Left lung (tissue), 10 donors: ENCODE data around the gene CACNA1H. TPM values are rescaled to one million over a fixed set of nuclear protein-coding genes. Genes with fewer than 3 reads are reported as not detected.

Source experiments
- ATAC-seq: fragments of 200-7000 bp; cut with Tn5 transposase; one replicate; pipeline ENCODE4 v1.9.1; 2020; ENCODE audit warnings: moderate library complexity
- DNase-seq, 4 donors: peaks; one replicate each; pipeline ENCODE4 v3.0.0-alpha.2; 2013 to 2020
- H3K27ac ChIP-seq, 2 donors: fragments of 200-600 bp; sonication (generic) in 1 of 2; one replicate each; pipeline versions ENCODE4 v1.5.0 to v1.8.0; 2020 to 2021
- H3K27me3 ChIP-seq, 2 donors: fragments of 200-600 bp; sonication (generic) in 1 of 2; one replicate each; pipeline versions ENCODE4 v1.5.0 to v1.8.0; 2020 to 2021
- H3K36me3 ChIP-seq, 2 donors: fragments of 200-600 bp; sonication (generic) in 1 of 2; one replicate each; pipeline versions ENCODE4 v1.5.0 to v1.8.0; 2020 to 2021
- H3K4me1 ChIP-seq, 2 donors: fragments of 200-600 bp; one replicate each; pipeline ENCODE4 v1.8.0; 2021
- H3K4me3 ChIP-seq, 2 donors: fragments of 200-600 bp; sonication (generic) in 1 of 2; one replicate each; pipeline versions ENCODE4 v1.5.0 to v1.8.0; 2020 to 2021; ENCODE audit warnings: mild to moderate bottlenecking in 1 of 2
- H3K9me3 ChIP-seq, 2 donors: fragments of 200-600 bp; sonication (generic) in 1 of 2; one replicate each; pipeline versions ENCODE4 v1.5.0 to v1.8.0; 2020 to 2021
- CTCF ChIP-seq, 2 donors: fragments of 200-600 bp; sonication (generic) in 1 of 2; IDR thresholded peaks; one replicate each; pipeline versions ENCODE4 v1.5.0 to v1.8.0; 2021; ENCODE audit warnings: antibody characterized with exemption in 2 of 2
- intact Hi-C, 2 donors: fragments of 100-400 bp; cut with DNase I; formaldehyde crosslinking; loops; one replicate each; pipeline versions ENCODE4 v1.11.2 to v1.14.2; 2022
- polyA plus RNA-seq, 6 donors: library from polyadenylated mRNA; unstranded; fragments of 120-200 nt; gene quantifications; one replicate each; pipeline ENCODE4 v1.2.1, GENCODE V29; 2013; ENCODE audit not compliant: insufficient read length in 6 of 6
- total RNA-seq, 2 donors: library from RNA; stranded (reverse); fragmentation: NEBNext Ultra II Directional; extraction: Animal tissue kit (Norgen Biotek cat#: 25700); gene quantifications; one replicate each; pipeline ENCODE4 v1.2.1, GENCODE V29; 2021
- donor health status: DM: no; HTN: yes; CAD: no.
- donor health status: DM: no; HTN: no; CAD: no.

The CACNA1H gene
- total and polyA plus RNA-seq, 8 donors: 3.4 to 14.0 (median 7.1) TPM

GRCh38 chr16:1134776-1135458 lies 18.0 kb upstream of the CACNA1H start:
- Histone ChIP-seq H3K4me1 (no peaks in the 10 kb centered on the region), H3K36me3 (no peaks in the 10 kb centered on the region), H3K9me3 (no peaks in the 10 kb centered on the region), H3K27me3 (peaks cover 0 to 70% of the 10 kb centered on the region in 2 donors), H3K27ac (no peak overlapping the region), H3K4me3 (no peak overlapping the region)
- ATAC-seq (no peak), DNase-seq (no peak)
- no peak for TF ChIP-seq CTCF (IDR thresholded peaks at IDR 0.05)
- intact Hi-C loops: no loop called here

- TF ChIP-seq CTCF (IDR thresholded peaks at IDR 0.05): no peak
- Histone ChIP-seq H3K4me1 (no peaks in the 10 kb centered on the region), H3K9me3 (no peaks in the 10 kb centered on the region), H3K27ac (no peak overlapping the region), H3K36me3 (no peaks in the 10 kb centered on the region), H3K4me3 (no peak overlapping the region), H3K27me3 (peaks cover 0 to 70% of the 10 kb centered on the region in 2 donors)
- intact Hi-C loops: no loop called here
- ATAC-seq (no peak), DNase-seq (no peak)
Observed at GRCh38 chr16:1135459-1135825, 17.5 kb upstream of the CACNA1H start.

GRCh38 chr16:1137604-1138003 lies 15.3 kb upstream of the CACNA1H start:
- Histone ChIP-seq H3K27me3 (peaks cover 0 to 76% of the 10 kb centered on the region in 2 donors), H3K36me3 (no peaks in the 10 kb centered on the region), H3K9me3 (no peaks in the 10 kb centered on the region), H3K4me3 (no peak overlapping the region), H3K27ac (no peak overlapping the region), H3K4me1 (no peaks in the 10 kb centered on the region)
- ATAC-seq (no peak), DNase-seq (no peak)
- intact Hi-C loops: no loop called here
- TF ChIP-seq CTCF (IDR thresholded peaks at IDR 0.05): no peak

GRCh38 chr16:1140582-1141162 lies 12.2 kb upstream of the CACNA1H start:
- no peaks in the 10 kb centered on the region for H3K9me3 ChIP-seq
- no peaks in the 10 kb centered on the region for H3K36me3 ChIP-seq
- H3K27ac ChIP-seq: no peak overlapping the region
- ATAC-seq (no peak), DNase-seq (no peak)
- peaks cover 0 to 76% of the 10 kb centered on the region in 2 donors for H3K27me3 ChIP-seq
- no peak for TF ChIP-seq CTCF (IDR thresholded peaks at IDR 0.05)
- H3K4me1 ChIP-seq: no peaks in the 10 kb centered on the region
- no peak overlapping the region for H3K4me3 ChIP-seq
- intact Hi-C loops: no loop called here

- H3K4me3 ChIP-seq: no peak overlapping the region
- H3K9me3 ChIP-seq: no peaks in the 10 kb centered on the region
- H3K36me3 ChIP-seq: no peaks in the 10 kb centered on the region
- no peak for DNase-seq
- intact Hi-C loops: no loop called here
- H3K27ac ChIP-seq: no peak overlapping the region
- no peak for TF ChIP-seq CTCF (IDR thresholded peaks at IDR 0.05)
- peaks cover 0 to 76% of the 10 kb centered on the region in 2 donors for H3K27me3 ChIP-seq
- H3K4me1 ChIP-seq: no peaks in the 10 kb centered on the region
- ATAC-seq: no peak
Observed at GRCh38 chr16:1141191-1141590, 11.7 kb upstream of the CACNA1H start.
